GM12875 (cell line): Measurements from ENCODE around the gene PRKN.

Experiments
- H3K4me3 ChIP-seq: one replicate; pipeline ENCODE4 v1.5.1; 2011; ENCODE audit warnings: low read depth, low read length, control low read depth
- CTCF ChIP-seq: IDR thresholded peaks from 2 replicates; pipeline ENCODE4 v1.5.1; 2011; ENCODE audit warnings: low read depth, mild to moderate bottlenecking, control low read depth, inconsistent platforms, low read length, moderate library complexity, borderline replicate concordance; ENCODE audit not compliant: insufficient read depth

PRKN gene

DNA sequence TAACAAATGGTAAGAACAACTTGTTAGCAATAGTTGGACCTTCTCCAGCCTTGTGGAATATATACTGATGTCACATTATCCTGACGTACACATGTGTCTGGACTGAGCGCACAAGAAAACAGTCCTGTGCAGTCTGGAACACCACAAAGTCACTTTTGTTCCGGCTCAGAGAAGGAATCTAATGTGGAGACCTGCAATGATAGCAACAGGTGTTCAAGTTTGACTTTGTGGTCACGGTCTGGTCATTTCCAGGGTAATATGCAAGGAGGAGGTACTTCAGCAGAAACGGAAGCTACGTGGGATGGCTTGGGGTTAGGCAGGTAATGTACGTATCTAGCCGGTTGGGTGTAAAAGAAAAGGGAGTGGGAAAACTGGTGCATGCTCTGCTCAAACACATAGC, 766.5 kb downstream of the PRKN start:
- no peak for TF ChIP-seq CTCF
- H3K4me3 ChIP-seq: no peak overlapping the region

DNA sequence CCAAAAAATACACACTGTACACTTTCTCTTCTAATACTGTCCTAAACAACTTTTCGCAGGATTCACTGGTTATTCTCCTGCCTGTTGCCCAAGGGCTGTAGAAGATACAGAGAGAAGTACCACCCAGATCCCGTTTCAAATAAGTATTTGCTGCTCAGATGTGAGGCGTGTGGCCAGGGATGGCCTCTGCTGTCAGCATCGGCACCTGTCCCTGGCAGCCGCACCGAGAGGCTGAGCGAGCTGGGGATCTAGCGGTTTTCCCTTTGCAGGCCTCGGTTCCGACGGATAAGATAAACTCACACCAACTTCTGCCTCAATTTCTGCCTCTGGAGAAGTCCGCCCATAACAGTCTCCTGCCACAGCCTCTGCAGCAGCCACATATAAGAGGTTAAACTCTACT, 768.5 kb downstream of the PRKN start:
- H3K4me3 ChIP-seq: no peak overlapping the region
- TF ChIP-seq CTCF: no peak

- H3K4me3 ChIP-seq: no peak overlapping the region
- TF ChIP-seq CTCF: no peak
Measured at GRCh38 chr6:161956082-161956481, 771.5 kb downstream of the PRKN start.

DNA sequence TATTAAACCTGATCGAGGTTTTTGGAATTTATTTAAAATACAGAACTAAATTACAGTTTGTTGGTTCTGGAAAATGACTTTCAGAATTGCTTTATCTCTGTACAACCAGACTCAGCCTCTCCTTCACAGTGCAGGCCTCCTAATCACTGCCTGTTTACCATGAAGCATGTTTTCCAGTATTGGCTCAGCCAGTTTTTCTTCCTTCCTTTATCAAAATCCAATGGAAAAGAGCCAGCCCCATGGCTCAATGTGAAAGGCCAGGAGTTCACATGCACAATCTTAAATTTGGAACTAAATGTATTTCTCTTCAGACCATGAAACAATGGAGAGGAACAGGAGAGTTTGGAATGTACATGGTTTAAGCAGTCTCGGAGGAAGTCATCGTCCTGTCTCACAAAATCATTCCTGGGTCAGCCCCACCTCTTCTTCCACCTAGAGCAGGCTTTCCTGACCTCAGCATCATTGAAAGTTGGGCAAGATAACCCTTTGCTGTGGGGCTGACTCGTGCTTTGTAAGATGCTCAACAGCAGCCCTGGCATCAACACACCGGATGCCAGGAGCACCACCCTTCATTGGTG, 772.8 kb downstream of the PRKN start:
- no peak overlapping the region for H3K4me3 ChIP-seq
- TF ChIP-seq CTCF: no peak

DNA sequence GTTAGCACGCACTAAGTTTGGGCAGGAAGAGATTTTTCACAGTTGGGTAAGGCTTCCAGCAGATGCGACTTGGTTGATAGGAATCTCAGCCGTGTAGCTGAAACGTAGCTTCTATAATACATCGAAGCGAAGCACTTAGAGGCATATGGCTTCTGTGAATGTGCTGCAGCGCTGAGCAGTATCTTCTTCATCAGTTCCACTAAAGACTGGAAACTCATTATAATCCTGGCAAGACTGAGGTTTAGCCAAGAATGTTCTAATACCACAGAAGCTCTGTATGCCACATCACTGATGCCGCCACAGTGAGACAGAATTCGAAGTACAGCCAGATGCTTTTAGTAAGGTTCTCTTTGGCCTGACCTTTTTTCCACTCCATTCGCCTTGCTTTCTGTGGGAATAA, 773.5 kb downstream of the PRKN start:
- no peak for TF ChIP-seq CTCF
- no peak overlapping the region for H3K4me3 ChIP-seq

- no peak for TF ChIP-seq CTCF
- H3K4me3 ChIP-seq: no peak overlapping the region
Measured at GRCh38 chr6:161951126-161951525, 776.4 kb downstream of the PRKN start.

GRCh38 chr6:161949531-161949930, 778.0 kb downstream of the PRKN start:
- no peak for TF ChIP-seq CTCF
- H3K4me3 ChIP-seq: no peak overlapping the region
